ENCODE data around the gene KRT17.

KRT17 gene

GRCh38 chr17:41624208-41625101, at the start of gene KRT17:
KRT17 (minus strand) TSS chr17:41624575; CDS start chr17:41624509, 66 bp downstream.
- no peak for DNase-seq

- no peak for DNase-seq
These were observed 47.8 kb upstream of the KRT17 start for GRCh38 chr17:41672153-41672552.

GRCh38 chr17:41667280-41668041, 43.1 kb upstream of the KRT17 start:
- no peak for DNase-seq

GRCh38 chr17:41666708-41667279, 42.4 kb upstream of the KRT17 start:
- DNase-seq, result peak; percentile 91

GRCh38 chr17:41666237-41666641, 41.9 kb upstream of the KRT17 start:
- peak; percentile 94 for DNase-seq

GRCh38 chr17:41665566-41666236, 41.3 kb upstream of the KRT17 start:
- DNase-seq, result peak; percentile 90

- DNase-seq, result no peak
These were observed 40.5 kb upstream of the KRT17 start for GRCh38 chr17:41664587-41665565.

GRCh38 chr17:41664172-41664457, 39.7 kb upstream of the KRT17 start:
- DNase-seq, result no peak

- DNase-seq, result no peak
These were observed 39.2 kb upstream of the KRT17 start for GRCh38 chr17:41663451-41664171.

- DNase-seq, result no peak
These were observed 35.9 kb upstream of the KRT17 start for GRCh38 chr17:41660221-41660711.

GRCh38 chr17:41659427-41660212, 35.2 kb upstream of the KRT17 start:
- DNase-seq, result no peak

- DNase-seq, result no peak
These were observed 34.5 kb upstream of the KRT17 start for GRCh38 chr17:41658846-41659245.

GRCh38 chr17:41657936-41658335, 33.6 kb upstream of the KRT17 start:
- DNase-seq, result no peak

GRCh38 chr17:41657176-41657754, 32.9 kb upstream of the KRT17 start:
- DNase-seq, result no peak

GRCh38 chr17:41656249-41657023, 32.1 kb upstream of the KRT17 start:
- DNase-seq, result no peak

- no peak for DNase-seq
These were observed 31.3 kb upstream of the KRT17 start for GRCh38 chr17:41655611-41656111.

- DNase-seq, result no peak
These were observed 30.6 kb upstream of the KRT17 start for GRCh38 chr17:41654678-41655607.

Measured in CD4-positive, alpha-beta T cell treated with Interleukin-17A for 1 hour (primary cell).